HAP-1 (cell line): Measurements from ENCODE around the gene ITK.

Experiments
- DNase-seq, 2 experiments: peaks; one replicate each; pipeline ENCODE4 v3.0.0-alpha.2; 2016 to 2020; ENCODE audit warnings: low spot score in 2 of 2
- H3K27me3 ChIP-seq: fragments of 250-450 bp; sonication (Bioruptor Pico); 2 replicates; pipeline ENCODE4 v1.5.1; 2020; ENCODE audit warnings: low read depth, mild to moderate bottlenecking, moderate library complexity
- H3K36me3 ChIP-seq: fragments of 250-450 bp; sonication (Bioruptor Pico); replicated peaks from 2 replicates; pipeline ENCODE4 v1.5.1; 2020; ENCODE audit warnings: mild to moderate bottlenecking
- H3K4me1 ChIP-seq: fragments of 250-450 bp; sonication (Bioruptor Pico); 2 replicates; pipeline ENCODE4 v1.5.1; 2020; ENCODE audit warnings: mild to moderate bottlenecking
- H3K4me3 ChIP-seq: fragments of 250-450 bp; sonication (Bioruptor Pico); 2 replicates; pipeline ENCODE4 v1.5.1; 2020; ENCODE audit warnings: mild to moderate bottlenecking, moderate library complexity
- H3K9me3 ChIP-seq: fragments of 250-450 bp; sonication (Bioruptor Pico); 2 replicates; pipeline ENCODE4 v1.5.1; 2020; ENCODE audit warnings: mild to moderate bottlenecking, moderate library complexity
- in situ Hi-C: fragments of 300-500 bp; cut with MboI; formaldehyde crosslinking; loops from 3 replicates; pipeline ENCODE4 v1.14.3; 2020; ENCODE audit warnings: low sequenced_read_pairs, inconsistent platforms, mixed read lengths

Gene ITK

GRCh38 chr5:157160001-157160400, 20.6 kb upstream of the ITK start:
- no peaks in the 10 kb centered on the region for H3K4me1 ChIP-seq
- no peak for DNase-seq
- no peaks in the 10 kb centered on the region for H3K9me3 ChIP-seq
- in situ Hi-C loops, result no loop called here
- H3K36me3 ChIP-seq, result no peaks in the 10 kb centered on the region
- peaks cover 3% of the 10 kb centered on the region; the same call in 1 of the 2 replicates for H3K27me3 ChIP-seq
- H3K4me3 ChIP-seq, result no peak overlapping the region

GRCh38 chr5:157161996-157162395, 18.6 kb upstream of the ITK start:
- no peak overlapping the region for H3K4me3 ChIP-seq
- no peaks in the 10 kb centered on the region for H3K4me1 ChIP-seq
- H3K9me3 ChIP-seq, result no peaks in the 10 kb centered on the region
- no peak for DNase-seq
- in situ Hi-C loops, result no loop called here
- H3K27me3 ChIP-seq, result peaks cover 3% of the 10 kb centered on the region; the same call in 1 of the 2 replicates
- H3K36me3 ChIP-seq, result no peaks in the 10 kb centered on the region

GRCh38 chr5:157162919-157163510, 17.6 kb upstream of the ITK start:
- in situ Hi-C loops, result no loop called here
- H3K4me1 ChIP-seq, result no peaks in the 10 kb centered on the region
- H3K36me3 ChIP-seq, result no peaks in the 10 kb centered on the region
- no peaks in the 10 kb centered on the region for H3K9me3 ChIP-seq
- peaks cover 8% of the 10 kb centered on the region for H3K27me3 ChIP-seq
- H3K4me3 ChIP-seq, result no peak overlapping the region
- no peak for DNase-seq

GRCh38 chr5:157164521-157164920, 16.1 kb upstream of the ITK start:
- Histone ChIP-seq H3K27me3 (peaks cover 8% of the 10 kb centered on the region), H3K4me3 (no peak overlapping the region), H3K4me1 (no peaks in the 10 kb centered on the region), H3K9me3 (no peaks in the 10 kb centered on the region), H3K36me3 (no peaks in the 10 kb centered on the region)
- in situ Hi-C loops, result no loop called here
- no peak for DNase-seq

- H3K27me3 ChIP-seq, result peaks cover 8% of the 10 kb centered on the region
- H3K4me3 ChIP-seq, result no peak overlapping the region
- H3K9me3 ChIP-seq, result no peaks in the 10 kb centered on the region
- no peaks in the 10 kb centered on the region for H3K4me1 ChIP-seq
- in situ Hi-C loops, result no loop called here
- no peaks in the 10 kb centered on the region for H3K36me3 ChIP-seq
- DNase-seq, result no peak
These were observed 15.4 kb upstream of the ITK start for GRCh38 chr5:157165261-157165660.

- H3K36me3 ChIP-seq, result no peaks in the 10 kb centered on the region
- no peaks in the 10 kb centered on the region for H3K4me1 ChIP-seq
- H3K4me3 ChIP-seq, result no peak overlapping the region
- peaks cover 7% of the 10 kb centered on the region for H3K27me3 ChIP-seq
- DNase-seq, result no peak
- H3K9me3 ChIP-seq, result no peaks in the 10 kb centered on the region
- in situ Hi-C loops, result no loop called here
These were observed 15.0 kb upstream of the ITK start for GRCh38 chr5:157165668-157166067.

- in situ Hi-C loops, result no loop called here
- Histone ChIP-seq H3K4me3 (no peak within 1 kb of the TSS), H3K27me3 (peaks cover 5% of the 10 kb centered on the region), H3K4me1 (no peaks in the 10 kb centered on the region), H3K36me3 (no peaks in the 10 kb centered on the region), H3K9me3 (no peaks in the 10 kb centered on the region)
- DNase-seq, result no peak
These were observed 14.1 kb upstream of the ITK start, which contains the start of gene GARIN3 for GRCh38 chr5:157166214-157167213. Gene GARIN3 (minus strand): TSS chr5:157166264. CDS start chr5:157166168, 96 bp downstream.

GRCh38 chr5:157167214-157167621, 13.4 kb upstream of the ITK start:
- Histone ChIP-seq H3K4me1 (no peaks in the 10 kb centered on the region), H3K36me3 (no peaks in the 10 kb centered on the region), H3K27me3 (peaks cover 5% of the 10 kb centered on the region; the same call in 1 of the 2 replicates), H3K9me3 (no peaks in the 10 kb centered on the region), H3K4me3 (no peak overlapping the region)
- in situ Hi-C loops, result no loop called here
- DNase-seq, result no peak

GRCh38 chr5:157168286-157168685, 12.4 kb upstream of the ITK start:
- H3K4me3 ChIP-seq, result no peak overlapping the region
- no peaks in the 10 kb centered on the region for H3K36me3 ChIP-seq
- no peaks in the 10 kb centered on the region for H3K9me3 ChIP-seq
- in situ Hi-C loops, result no loop called here
- H3K27me3 ChIP-seq, result peaks cover 5% of the 10 kb centered on the region; the same call in 1 of the 2 replicates
- no peak for DNase-seq
- H3K4me1 ChIP-seq, result no peaks in the 10 kb centered on the region

GRCh38 chr5:157172403-157172802, 8.2 kb upstream of the ITK start:
- H3K27me3 ChIP-seq, result peaks cover 5% of the 10 kb centered on the region; the same call in 1 of the 2 replicates
- no peaks in the 10 kb centered on the region for H3K9me3 ChIP-seq
- no peak for DNase-seq
- in situ Hi-C loops, result no loop called here
- H3K36me3 ChIP-seq, result no peaks in the 10 kb centered on the region
- no peak overlapping the region for H3K4me3 ChIP-seq
- H3K4me1 ChIP-seq, result no peaks in the 10 kb centered on the region

- H3K4me3 ChIP-seq, result no peak overlapping the region
- in situ Hi-C loops, result no loop called here
- no peaks in the 10 kb centered on the region for H3K27me3 ChIP-seq
- H3K9me3 ChIP-seq, result no peaks in the 10 kb centered on the region
- H3K4me1 ChIP-seq, result no peaks in the 10 kb centered on the region
- no peaks in the 10 kb centered on the region for H3K36me3 ChIP-seq
- DNase-seq, result no peak
These were observed 5.5 kb upstream of the ITK start for GRCh38 chr5:157175071-157175612.

- Histone ChIP-seq H3K4me3 (no peak overlapping the region), H3K36me3 (no peaks in the 10 kb centered on the region), H3K27me3 (no peaks in the 10 kb centered on the region; the same call in 1 of the 2 replicates), H3K9me3 (no peaks in the 10 kb centered on the region), H3K4me1 (no peaks in the 10 kb centered on the region)
- no peak for DNase-seq
- in situ Hi-C loops, result no loop called here
These were observed 2.7 kb upstream of the ITK start for GRCh38 chr5:157177953-157178352.

GRCh38 chr5:157178966-157179365, 1.7 kb upstream of the ITK start:
- no peak overlapping the region for H3K4me3 ChIP-seq
- H3K4me1 ChIP-seq, result no peaks in the 10 kb centered on the region
- no peaks in the 10 kb centered on the region; the same call in 1 of the 2 replicates for H3K27me3 ChIP-seq
- DNase-seq, result no peak
- no peaks in the 10 kb centered on the region for H3K9me3 ChIP-seq
- H3K36me3 ChIP-seq, result no peaks in the 10 kb centered on the region
- in situ Hi-C loops, result no loop called here
